ENCODE data around the gene NTRK2. TPM values are rescaled to one million over a fixed set of nuclear protein-coding genes. Genes with fewer than 3 reads are reported as not detected.

NTRK2 gene
- total and polyA plus RNA-seq, 2 experiments from 2014 or later = 0.03 TPM; not detected in 1

DNA sequence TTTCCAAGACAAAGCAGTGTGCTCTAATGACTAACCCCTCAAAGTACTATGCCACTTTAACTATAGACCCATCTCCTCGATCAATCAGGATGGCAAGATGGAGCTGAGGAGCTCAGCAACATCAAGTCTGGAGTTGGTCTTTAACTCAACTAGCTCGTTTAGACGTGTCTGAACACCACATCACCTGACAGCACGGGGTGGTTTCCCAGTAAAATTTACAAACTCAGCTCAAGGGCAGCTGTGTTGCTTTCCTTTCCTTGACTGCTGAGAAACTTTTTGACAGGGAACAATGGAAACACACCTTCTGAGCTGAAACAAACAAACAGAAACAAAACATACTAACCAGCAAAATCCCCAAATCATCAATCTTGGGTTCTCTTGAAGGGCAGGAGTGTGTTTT is 202.5 kb downstream of the NTRK2 start:
- H3K36me3 Mint-ChIP-seq (ENCODE audit: low read depth) = no peaks in the 10 kb centered on the region

DNA sequence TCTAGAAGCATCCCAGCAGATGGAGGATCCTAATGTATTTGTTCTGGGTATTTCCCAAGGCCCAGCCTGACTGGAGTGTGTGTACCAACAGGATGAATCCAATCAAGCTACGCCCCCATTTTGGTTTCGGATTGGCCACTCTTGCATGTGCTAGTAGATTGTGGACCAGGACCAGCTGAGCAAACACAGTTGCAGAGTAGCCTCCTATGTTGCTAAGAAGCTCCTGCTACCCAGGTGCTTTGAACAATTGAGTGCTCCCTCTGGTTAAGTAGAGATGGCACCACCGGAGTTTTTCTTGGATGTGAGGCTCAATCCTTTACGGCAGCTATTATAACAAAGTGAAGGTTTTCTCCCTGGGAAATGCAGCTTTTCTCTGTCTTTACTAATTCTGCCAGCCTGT is 204.5 kb downstream of the NTRK2 start:
- Histone ChIP-seq H3K79me2 (replicated peaks; ENCODE audit: insufficient read depth) (no peaks in the 10 kb centered on the region), H3K27ac (ENCODE audit: low read depth) (no peak overlapping the region), H3K27me3 (ENCODE audit: insufficient read depth) (no peaks in the 10 kb centered on the region), H3K4me2 (no peak overlapping the region), H3F3A (replicated peaks; ENCODE audit: low read depth) (no peaks in the 10 kb centered on the region), H3K4me1 (ENCODE audit: insufficient read depth) (0 out of 2 replicates have a peak, but pooled peaks cover 3% of the 10 kb centered on the region), H3K9me2 (ENCODE audit: insufficient read depth) (peaks cover 6% of the 10 kb centered on the region; the same call in 1 of the 2 replicates), H3K4me3 (no peak overlapping the region), H4K20me1 (replicated peaks; ENCODE audit: insufficient read depth) (no peaks in the 10 kb centered on the region), H2AFZ (peak overlapping the region; percentile 89), H3K36me3 (ENCODE audit: insufficient read depth) (no peaks in the 10 kb centered on the region)
- H3K4me3 Mint-ChIP-seq = no peak overlapping the region
- no peaks in the 10 kb centered on the region for H3K9me3 Mint-ChIP-seq
- ATAC-seq (no peak), DNase-seq (ENCODE audit: low spot score) (no peak)
- H3K36me3 Mint-ChIP-seq (ENCODE audit: low read depth) = no peaks in the 10 kb centered on the region
- H3K27me3 Mint-ChIP-seq (ENCODE audit: insufficient read depth, low read depth, poor library complexity) = peaks cover 1% of the 10 kb centered on the region
- H3K4me1 Mint-ChIP-seq = peaks cover 6% of the 10 kb centered on the region
- H3K27ac Mint-ChIP-seq = 0 out of 2 replicates have a peak overlapping the region, but pooled peaks have one; percentile 75
- TF ChIP-seq, protein P1, sequence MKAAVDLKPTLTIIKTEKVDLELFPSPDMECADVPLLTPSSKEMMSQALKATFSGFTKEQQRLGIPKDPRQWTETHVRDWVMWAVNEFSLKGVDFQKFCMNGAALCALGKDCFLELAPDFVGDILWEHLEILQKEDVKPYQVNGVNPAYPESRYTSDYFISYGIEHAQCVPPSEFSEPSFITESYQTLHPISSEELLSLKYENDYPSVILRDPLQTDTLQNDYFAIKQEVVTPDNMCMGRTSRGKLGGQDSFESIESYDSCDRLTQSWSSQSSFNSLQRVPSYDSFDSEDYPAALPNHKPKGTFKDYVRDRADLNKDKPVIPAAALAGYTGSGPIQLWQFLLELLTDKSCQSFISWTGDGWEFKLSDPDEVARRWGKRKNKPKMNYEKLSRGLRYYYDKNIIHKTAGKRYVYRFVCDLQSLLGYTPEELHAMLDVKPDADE (IDR thresholded peaks at IDR 0.05) = no peak
- TF ChIP-seq, protein P2, sequence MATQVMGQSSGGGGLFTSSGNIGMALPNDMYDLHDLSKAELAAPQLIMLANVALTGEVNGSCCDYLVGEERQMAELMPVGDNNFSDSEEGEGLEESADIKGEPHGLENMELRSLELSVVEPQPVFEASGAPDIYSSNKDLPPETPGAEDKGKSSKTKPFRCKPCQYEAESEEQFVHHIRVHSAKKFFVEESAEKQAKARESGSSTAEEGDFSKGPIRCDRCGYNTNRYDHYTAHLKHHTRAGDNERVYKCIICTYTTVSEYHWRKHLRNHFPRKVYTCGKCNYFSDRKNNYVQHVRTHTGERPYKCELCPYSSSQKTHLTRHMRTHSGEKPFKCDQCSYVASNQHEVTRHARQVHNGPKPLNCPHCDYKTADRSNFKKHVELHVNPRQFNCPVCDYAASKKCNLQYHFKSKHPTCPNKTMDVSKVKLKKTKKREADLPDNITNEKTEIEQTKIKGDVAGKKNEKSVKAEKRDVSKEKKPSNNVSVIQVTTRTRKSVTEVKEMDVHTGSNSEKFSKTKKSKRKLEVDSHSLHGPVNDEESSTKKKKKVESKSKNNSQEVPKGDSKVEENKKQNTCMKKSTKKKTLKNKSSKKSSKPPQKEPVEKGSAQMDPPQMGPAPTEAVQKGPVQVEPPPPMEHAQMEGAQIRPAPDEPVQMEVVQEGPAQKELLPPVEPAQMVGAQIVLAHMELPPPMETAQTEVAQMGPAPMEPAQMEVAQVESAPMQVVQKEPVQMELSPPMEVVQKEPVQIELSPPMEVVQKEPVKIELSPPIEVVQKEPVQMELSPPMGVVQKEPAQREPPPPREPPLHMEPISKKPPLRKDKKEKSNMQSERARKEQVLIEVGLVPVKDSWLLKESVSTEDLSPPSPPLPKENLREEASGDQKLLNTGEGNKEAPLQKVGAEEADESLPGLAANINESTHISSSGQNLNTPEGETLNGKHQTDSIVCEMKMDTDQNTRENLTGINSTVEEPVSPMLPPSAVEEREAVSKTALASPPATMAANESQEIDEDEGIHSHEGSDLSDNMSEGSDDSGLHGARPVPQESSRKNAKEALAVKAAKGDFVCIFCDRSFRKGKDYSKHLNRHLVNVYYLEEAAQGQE (IDR thresholded peaks at IDR 0.05; ENCODE audit: unreplicated experiment) = no peak
- TF ChIP-seq ZNF114 (CRISPR knock-in tag; IDR thresholded peaks at IDR 0.05) (no peak), EZH2 (IDR thresholded peaks at IDR 0.05; ENCODE audit: low read depth, unreplicated experiment) (no peak), STAT1 (IDR thresholded peaks at IDR 0.05; ENCODE audit: unreplicated experiment) (no peak), POLR2AphosphoS5 (IDR thresholded peaks at IDR 0.05; ENCODE audit: low read depth) (no peak), CREB1 (CRISPR knock-in tag; IDR thresholded peaks at IDR 0.05; ENCODE audit: low read depth) (no peak), JUNB (IDR thresholded peaks at IDR 0.05; ENCODE audit: unreplicated experiment) (no peak), EZH2phosphoT487 (IDR thresholded peaks at IDR 0.05; ENCODE audit: unreplicated experiment) (no peak)
- TF ChIP-seq, protein P3, sequence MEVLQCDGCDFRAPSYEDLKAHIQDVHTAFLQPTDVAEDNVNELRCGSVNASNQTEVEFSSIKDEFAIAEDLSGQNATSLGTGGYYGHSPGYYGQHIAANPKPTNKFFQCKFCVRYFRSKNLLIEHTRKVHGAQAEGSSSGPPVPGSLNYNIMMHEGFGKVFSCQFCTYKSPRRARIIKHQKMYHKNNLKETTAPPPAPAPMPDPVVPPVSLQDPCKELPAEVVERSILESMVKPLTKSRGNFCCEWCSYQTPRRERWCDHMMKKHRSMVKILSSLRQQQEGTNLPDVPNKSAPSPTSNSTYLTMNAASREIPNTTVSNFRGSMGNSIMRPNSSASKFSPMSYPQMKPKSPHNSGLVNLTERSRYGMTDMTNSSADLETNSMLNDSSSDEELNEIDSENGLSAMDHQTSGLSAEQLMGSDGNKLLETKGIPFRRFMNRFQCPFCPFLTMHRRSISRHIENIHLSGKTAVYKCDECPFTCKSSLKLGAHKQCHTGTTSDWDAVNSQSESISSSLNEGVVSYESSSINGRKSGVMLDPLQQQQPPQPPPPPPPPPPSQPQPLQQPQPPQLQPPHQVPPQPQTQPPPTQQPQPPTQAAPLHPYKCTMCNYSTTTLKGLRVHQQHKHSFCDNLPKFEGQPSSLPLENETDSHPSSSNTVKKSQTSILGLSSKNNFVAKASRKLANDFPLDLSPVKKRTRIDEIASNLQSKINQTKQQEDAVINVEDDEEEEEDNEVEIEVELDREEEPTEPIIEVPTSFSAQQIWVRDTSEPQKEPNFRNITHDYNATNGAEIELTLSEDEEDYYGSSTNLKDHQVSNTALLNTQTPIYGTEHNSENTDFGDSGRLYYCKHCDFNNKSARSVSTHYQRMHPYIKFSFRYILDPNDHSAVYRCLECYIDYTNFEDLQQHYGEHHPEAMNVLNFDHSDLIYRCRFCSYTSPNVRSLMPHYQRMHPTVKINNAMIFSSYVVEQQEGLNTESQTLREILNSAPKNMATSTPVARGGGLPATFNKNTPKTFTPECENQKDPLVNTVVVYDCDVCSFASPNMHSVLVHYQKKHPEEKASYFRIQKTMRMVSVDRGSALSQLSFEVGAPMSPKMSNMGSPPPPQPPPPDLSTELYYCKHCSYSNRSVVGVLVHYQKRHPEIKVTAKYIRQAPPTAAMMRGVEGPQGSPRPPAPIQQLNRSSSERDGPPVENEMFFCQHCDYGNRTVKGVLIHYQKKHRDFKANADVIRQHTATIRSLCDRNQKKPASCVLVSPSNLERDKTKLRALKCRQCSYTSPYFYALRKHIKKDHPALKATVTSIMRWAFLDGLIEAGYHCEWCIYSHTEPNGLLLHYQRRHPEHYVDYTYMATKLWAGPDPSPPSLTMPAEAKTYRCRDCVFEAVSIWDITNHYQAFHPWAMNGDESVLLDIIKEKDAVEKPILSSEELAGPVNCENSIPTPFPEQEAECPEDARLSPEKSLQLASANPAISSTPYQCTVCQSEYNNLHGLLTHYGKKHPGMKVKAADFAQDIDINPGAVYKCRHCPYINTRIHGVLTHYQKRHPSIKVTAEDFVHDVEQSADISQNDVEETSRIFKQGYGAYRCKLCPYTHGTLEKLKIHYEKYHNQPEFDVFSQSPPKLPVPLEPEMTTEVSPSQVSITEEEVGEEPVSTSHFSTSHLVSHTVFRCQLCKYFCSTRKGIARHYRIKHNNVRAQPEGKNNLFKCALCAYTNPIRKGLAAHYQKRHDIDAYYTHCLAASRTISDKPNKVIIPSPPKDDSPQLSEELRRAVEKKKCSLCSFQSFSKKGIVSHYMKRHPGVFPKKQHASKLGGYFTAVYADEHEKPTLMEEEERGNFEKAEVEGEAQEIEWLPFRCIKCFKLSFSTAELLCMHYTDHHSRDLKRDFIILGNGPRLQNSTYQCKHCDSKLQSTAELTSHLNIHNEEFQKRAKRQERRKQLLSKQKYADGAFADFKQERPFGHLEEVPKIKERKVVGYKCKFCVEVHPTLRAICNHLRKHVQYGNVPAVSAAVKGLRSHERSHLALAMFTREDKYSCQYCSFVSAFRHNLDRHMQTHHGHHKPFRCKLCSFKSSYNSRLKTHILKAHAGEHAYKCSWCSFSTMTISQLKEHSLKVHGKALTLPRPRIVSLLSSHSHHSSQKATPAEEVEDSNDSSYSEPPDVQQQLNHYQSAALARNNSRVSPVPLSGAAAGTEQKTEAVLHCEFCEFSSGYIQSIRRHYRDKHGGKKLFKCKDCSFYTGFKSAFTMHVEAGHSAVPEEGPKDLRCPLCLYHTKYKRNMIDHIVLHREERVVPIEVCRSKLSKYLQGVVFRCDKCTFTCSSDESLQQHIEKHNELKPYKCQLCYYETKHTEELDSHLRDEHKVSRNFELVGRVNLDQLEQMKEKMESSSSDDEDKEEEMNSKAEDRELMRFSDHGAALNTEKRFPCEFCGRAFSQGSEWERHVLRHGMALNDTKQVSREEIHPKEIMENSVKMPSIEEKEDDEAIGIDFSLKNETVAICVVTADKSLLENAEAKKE (CRISPR knock-in tag; IDR thresholded peaks at IDR 0.05) = no peak

More for the DNA sequence above, 202.5 kb downstream of the NTRK2 start:
- no peaks in the 10 kb centered on the region for H4K20me1 ChIP-seq (replicated peaks; ENCODE audit: insufficient read depth)
- H3F3A ChIP-seq (replicated peaks; ENCODE audit: low read depth) = no peaks in the 10 kb centered on the region
- ATAC-seq = no peak
- H3K4me2 ChIP-seq = no peak overlapping the region
- Mint-ChIP-seq H3K27me3 (ENCODE audit: insufficient read depth, low read depth, poor library complexity) (peaks cover 1% of the 10 kb centered on the region), H3K4me1 (peaks cover 13% of the 10 kb centered on the region), H3K27ac (no peak overlapping the region), H3K4me3 (no peak overlapping the region), H3K9me3 (no peaks in the 10 kb centered on the region)
- no peaks in the 10 kb centered on the region for H3K36me3 ChIP-seq (ENCODE audit: insufficient read depth)
- H2AFZ ChIP-seq = peak overlapping the region; percentile 63
- H3K4me1 ChIP-seq (ENCODE audit: insufficient read depth) = 0 out of 2 replicates have a peak, but pooled peaks cover 3% of the 10 kb centered on the region
- no peak overlapping the region for H3K27ac ChIP-seq (ENCODE audit: low read depth)
- H3K4me3 ChIP-seq = no peak overlapping the region
- TF ChIP-seq ZNF114 (CRISPR knock-in tag; IDR thresholded peaks at IDR 0.05) (no peak), NANOG (IDR thresholded peaks at IDR 0.05; ENCODE audit: borderline replicate concordance) (no peak), POLR2AphosphoS5 (IDR thresholded peaks at IDR 0.05; ENCODE audit: low read depth) (no peak)
- H3K9me2 ChIP-seq (ENCODE audit: insufficient read depth) = peaks cover 5% of the 10 kb centered on the region; the same call in 1 of the 2 replicates
- no peaks in the 10 kb centered on the region for H3K27me3 ChIP-seq (ENCODE audit: insufficient read depth)
- H3K79me2 ChIP-seq (replicated peaks; ENCODE audit: insufficient read depth) = no peaks in the 10 kb centered on the region
- DNase-seq (ENCODE audit: low spot score) = no peak

Measured in GM23338 (cell line).